Measurements from ENCODE around the gene TM9SF2. TPM values are rescaled to one million over a fixed set of nuclear protein-coding genes. Genes with fewer than 3 reads are reported as not detected.

Gene TM9SF2
- total and polyA plus RNA-seq, 2 of the 4 experiments (the other 2 are of a cell fraction) = 46.1 to 85.5 TPM

GRCh38 chr13:99467764-99468163, 33.5 kb upstream of the TM9SF2 start:
- H3K23ac ChIP-seq (ENCODE audit: low read depth, low read length) = no peak overlapping the region
- no peaks in the 10 kb centered on the region for H3K9me3 ChIP-seq (ENCODE audit: control insufficient read depth, insufficient read depth, low read length)
- in situ Hi-C loops (cut with MboI; ENCODE audit: low sequenced_read_pairs) (no loop called here), dilution Hi-C loops (cut with HindIII; ENCODE audit: low sequenced_read_pairs, unreplicated experiment) (no loop called here), intact Hi-C loops (cut with micrococcal nuclease) (no loop called here)
- H3K4me1 ChIP-seq (ENCODE audit: control insufficient read depth, insufficient read depth, low read length) = peaks cover 9% of the 10 kb centered on the region
- no peak overlapping the region for H2AK5ac ChIP-seq (ENCODE audit: low read depth, low read length)
- no peak overlapping the region for H4K8ac ChIP-seq (ENCODE audit: low read depth in 2 of 2, low read length in 2 of 2)
- TF ChIP-seq MAZ (IDR thresholded peaks at IDR 0.05; ENCODE audit: borderline replicate concordance, low read depth, low read length) = no peak
- no peak for TF ChIP-seq CHD1 (IDR thresholded peaks at IDR 0.05; ENCODE audit: low read depth, low read length)
- no peak for TF ChIP-seq POLR2A (IDR thresholded peaks at IDR 0.05; ENCODE audit: low read depth, low read length)
- TF ChIP-seq, protein P1, sequence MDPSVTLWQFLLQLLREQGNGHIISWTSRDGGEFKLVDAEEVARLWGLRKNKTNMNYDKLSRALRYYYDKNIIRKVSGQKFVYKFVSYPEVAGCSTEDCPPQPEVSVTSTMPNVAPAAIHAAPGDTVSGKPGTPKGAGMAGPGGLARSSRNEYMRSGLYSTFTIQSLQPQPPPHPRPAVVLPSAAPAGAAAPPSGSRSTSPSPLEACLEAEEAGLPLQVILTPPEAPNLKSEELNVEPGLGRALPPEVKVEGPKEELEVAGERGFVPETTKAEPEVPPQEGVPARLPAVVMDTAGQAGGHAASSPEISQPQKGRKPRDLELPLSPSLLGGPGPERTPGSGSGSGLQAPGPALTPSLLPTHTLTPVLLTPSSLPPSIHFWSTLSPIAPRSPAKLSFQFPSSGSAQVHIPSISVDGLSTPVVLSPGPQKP (IDR thresholded peaks at IDR 0.05; ENCODE audit: borderline replicate concordance, low read depth, low read length) = no peak
- TF ChIP-seq CTCF (conservative IDR thresholded peaks at IDR 0.05; ENCODE audit: low read depth, low read length) = no peak
- TF ChIP-seq MXI1 (IDR thresholded peaks at IDR 0.05; ENCODE audit: borderline replicate concordance, low read depth, low read length) = no peak
- TF ChIP-seq BHLHE40 (IDR thresholded peaks at IDR 0.05; ENCODE audit: low read depth, low read length) = no peak
- TF ChIP-seq RFX5 (IDR thresholded peaks at IDR 0.05; ENCODE audit: low read depth, low read length) = no peak
- TF ChIP-seq, protein P2, sequence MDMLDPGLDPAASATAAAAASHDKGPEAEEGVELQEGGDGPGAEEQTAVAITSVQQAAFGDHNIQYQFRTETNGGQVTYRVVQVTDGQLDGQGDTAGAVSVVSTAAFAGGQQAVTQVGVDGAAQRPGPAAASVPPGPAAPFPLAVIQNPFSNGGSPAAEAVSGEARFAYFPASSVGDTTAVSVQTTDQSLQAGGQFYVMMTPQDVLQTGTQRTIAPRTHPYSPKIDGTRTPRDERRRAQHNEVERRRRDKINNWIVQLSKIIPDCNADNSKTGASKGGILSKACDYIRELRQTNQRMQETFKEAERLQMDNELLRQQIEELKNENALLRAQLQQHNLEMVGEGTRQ (IDR thresholded peaks at IDR 0.05; ENCODE audit: low read depth, low read length) = no peak
- TF ChIP-seq FOS (IDR thresholded peaks at IDR 0.05; ENCODE audit: low read depth, low read length) = no peak
- no peak for TF ChIP-seq MAFK (IDR thresholded peaks at IDR 0.05; ENCODE audit: low read depth, low read length)
- TF ChIP-seq NFE2L2 (IDR thresholded peaks at IDR 0.05; ENCODE audit: low read depth, low read length) = no peak
- TF ChIP-seq RCOR1 (IDR thresholded peaks at IDR 0.05; ENCODE audit: insufficient replicate concordance, low read length) = no peak
- no peak for TF ChIP-seq RAD21 (IDR thresholded peaks at IDR 0.05; ENCODE audit: low read length)
- H2BK120ac ChIP-seq (ENCODE audit: low read depth, low read length) = no peak overlapping the region
- H3K4me3 ChIP-seq (ENCODE audit: insufficient read depth, low read depth, low read length) = no peak overlapping the region
- H3K18ac ChIP-seq (ENCODE audit: low read depth, low read length) = no peak overlapping the region
- no peak overlapping the region for H3K56ac ChIP-seq (ENCODE audit: extremely low read depth, insufficient read depth, low read length)
- H3K4ac ChIP-seq (ENCODE audit: low read depth, low read length) = no peak overlapping the region
- peak; percentile 77 for DNase-seq
- H3K27me3 ChIP-seq (ENCODE audit: control insufficient read depth, insufficient read depth, low read length) = peaks cover 6% of the 10 kb centered on the region
- no peak overlapping the region for H3K9ac ChIP-seq (ENCODE audit: low read depth, low read length)
- 0 out of 2 replicates have a peak, but pooled peaks cover 4% of the 10 kb centered on the region for H3K9me1 ChIP-seq (ENCODE audit: insufficient read depth, low read length)
- no peak overlapping the region for H2BK5ac ChIP-seq (ENCODE audit: low read depth, low read length, poor library complexity, severe bottlenecking)
- no peak overlapping the region for H4K91ac ChIP-seq (ENCODE audit: insufficient read depth, low read depth, low read length)
- no peak overlapping the region for H2BK15ac ChIP-seq (ENCODE audit: low read depth, low read length)
- no CpG with 5 or more reads among the region's 4 CpGs for WGBS, 2 experiments (ENCODE audit: extremely low coverage in 2 of 2, insufficient read length in 1 of 2)
- no peaks in the 10 kb centered on the region for H3K36me3 ChIP-seq (ENCODE audit: control insufficient read depth, insufficient read depth, low read length)
- H3K4me2 ChIP-seq (ENCODE audit: low read depth, low read length) = no peak overlapping the region
- peak; percentile 78 for ATAC-seq (ENCODE audit: low read depth)
- H2AFZ ChIP-seq (replicated peaks; ENCODE audit: low read length, poor library complexity) = no peak overlapping the region
- H3K27ac ChIP-seq (ENCODE audit: insufficient read depth, low read length) = no peak overlapping the region
- H2BK20ac ChIP-seq (ENCODE audit: low read depth, low read length) = no peak overlapping the region
- H2AK9ac ChIP-seq (replicated peaks; ENCODE audit: low read depth, low read length, poor library complexity) = no peak overlapping the region
- ChIA-PET POLR2A (ENCODE audit: unreplicated experiment) (no interaction called here), CTCF (interaction anchor here (0.6 kb wide), 2 partner anchors 8 to 839 kb away, joined by 3 read pairs; no protein-coding TSS in a partner anchor)
- no peaks in the 10 kb centered on the region for H3K79me1 ChIP-seq (ENCODE audit: low read depth in 1 of 2, low read length in 2 of 2)
- no peaks in the 10 kb centered on the region for H4K20me1 ChIP-seq (ENCODE audit: insufficient read depth, low read length)
- BruUV-seq (replicated peaks) = no TSS peak
- no peak overlapping the region for H3K14ac ChIP-seq (replicated peaks; ENCODE audit: low read depth, low read length)
- H4K5ac ChIP-seq (ENCODE audit: low read depth, low read length) = no peak overlapping the region
